ENCODE measurements around the gene TRO. TPM values are rescaled to one million over a fixed set of nuclear protein-coding genes. Genes with fewer than 3 reads are reported as not detected.

Gene TRO
- total RNA-seq, 2 experiments from 2014 or later: 5.9 to 7.9 TPM

GRCh38 chrX:54934058-54934457 lies 13.4 kb downstream of the TRO start:
- Mint-ChIP-seq H3K27me3 (no peaks in the 10 kb centered on the region), H3K4me3 (no peak overlapping the region), H3K36me3 (no peaks in the 10 kb centered on the region), H3K9me3 (no peaks in the 10 kb centered on the region), H3K4me1 (no peaks in the 10 kb centered on the region), H3K27ac (no peak overlapping the region)
- no peak for DNase-seq

DNA sequence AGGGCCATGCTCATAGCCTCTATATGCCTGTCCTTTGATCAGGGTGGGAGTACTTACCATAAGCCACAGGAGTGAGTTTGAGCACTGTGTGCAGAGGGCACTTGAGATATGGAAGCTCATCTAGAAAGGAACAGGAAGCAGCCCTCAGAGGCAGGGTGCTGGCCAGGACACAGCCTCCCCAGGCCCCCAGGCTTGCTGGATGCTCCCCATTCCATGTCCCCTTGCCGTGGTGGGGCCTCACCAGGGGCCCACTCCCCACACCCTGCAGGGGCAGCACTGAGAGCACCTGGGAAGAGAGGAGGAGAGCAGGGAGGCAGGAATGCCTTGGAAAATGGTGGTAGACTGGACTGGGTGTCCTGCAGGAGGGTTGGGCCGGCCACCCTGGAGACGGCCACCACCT lies 14.3 kb downstream of the TRO start:
- Mint-ChIP-seq H3K4me3 (no peak overlapping the region), H3K4me1 (no peaks in the 10 kb centered on the region), H3K27ac (no peak overlapping the region), H3K9me3 (no peaks in the 10 kb centered on the region), H3K36me3 (peaks cover 2% of the 10 kb centered on the region), H3K27me3 (no peaks in the 10 kb centered on the region)
- no peak for DNase-seq

GRCh38 chrX:54935306-54935705 lies 14.7 kb downstream of the TRO start:
- Mint-ChIP-seq H3K4me1 (no peaks in the 10 kb centered on the region), H3K9me3 (no peaks in the 10 kb centered on the region), H3K27me3 (no peaks in the 10 kb centered on the region), H3K4me3 (no peak overlapping the region), H3K27ac (no peak overlapping the region), H3K36me3 (peaks cover 2% of the 10 kb centered on the region)
- no peak for DNase-seq

GRCh38 chrX:54937416-54937815 lies 16.8 kb downstream of the TRO start:
- Mint-ChIP-seq H3K27ac (no peak overlapping the region), H3K4me1 (no peaks in the 10 kb centered on the region), H3K27me3 (no peaks in the 10 kb centered on the region), H3K4me3 (no peak overlapping the region), H3K36me3 (peaks cover 2% of the 10 kb centered on the region), H3K9me3 (no peaks in the 10 kb centered on the region)
- no peak for DNase-seq

GRCh38 chrX:54944816-54945215 lies 24.2 kb downstream of the TRO start:
- no peak for DNase-seq
- no peaks in the 10 kb centered on the region for H3K36me3 Mint-ChIP-seq
- no peak overlapping the region for H3K27ac Mint-ChIP-seq
- no peak overlapping the region for H3K4me3 Mint-ChIP-seq
- no peaks in the 10 kb centered on the region for H3K9me3 Mint-ChIP-seq
- H3K27me3 Mint-ChIP-seq: no peaks in the 10 kb centered on the region
- no peaks in the 10 kb centered on the region for H3K4me1 Mint-ChIP-seq

DNA sequence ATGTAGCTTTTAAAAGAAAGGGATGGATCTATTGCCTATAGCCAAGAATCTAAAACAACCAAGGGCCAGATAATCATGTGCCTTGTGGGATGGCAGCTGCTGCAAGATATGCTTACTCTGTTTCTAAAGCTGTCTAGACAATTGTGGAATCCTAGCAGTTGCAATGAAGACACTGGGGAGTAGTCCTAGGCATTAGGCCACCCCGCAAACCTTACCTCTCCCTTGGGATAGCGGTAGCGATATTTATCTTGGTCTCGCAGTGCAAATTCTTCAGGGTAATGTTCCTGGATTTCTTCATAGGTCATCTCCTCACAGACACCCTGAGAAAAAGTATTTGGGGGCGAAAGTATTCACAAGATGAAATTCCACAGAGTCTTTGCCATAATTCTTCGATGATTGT lies 24.6 kb downstream of the TRO start:
- Mint-ChIP-seq H3K9me3 (no peaks in the 10 kb centered on the region), H3K36me3 (no peaks in the 10 kb centered on the region), H3K27ac (no peak overlapping the region), H3K27me3 (no peaks in the 10 kb centered on the region), H3K4me3 (no peak overlapping the region), H3K4me1 (no peaks in the 10 kb centered on the region)
- no peak for DNase-seq

DNA sequence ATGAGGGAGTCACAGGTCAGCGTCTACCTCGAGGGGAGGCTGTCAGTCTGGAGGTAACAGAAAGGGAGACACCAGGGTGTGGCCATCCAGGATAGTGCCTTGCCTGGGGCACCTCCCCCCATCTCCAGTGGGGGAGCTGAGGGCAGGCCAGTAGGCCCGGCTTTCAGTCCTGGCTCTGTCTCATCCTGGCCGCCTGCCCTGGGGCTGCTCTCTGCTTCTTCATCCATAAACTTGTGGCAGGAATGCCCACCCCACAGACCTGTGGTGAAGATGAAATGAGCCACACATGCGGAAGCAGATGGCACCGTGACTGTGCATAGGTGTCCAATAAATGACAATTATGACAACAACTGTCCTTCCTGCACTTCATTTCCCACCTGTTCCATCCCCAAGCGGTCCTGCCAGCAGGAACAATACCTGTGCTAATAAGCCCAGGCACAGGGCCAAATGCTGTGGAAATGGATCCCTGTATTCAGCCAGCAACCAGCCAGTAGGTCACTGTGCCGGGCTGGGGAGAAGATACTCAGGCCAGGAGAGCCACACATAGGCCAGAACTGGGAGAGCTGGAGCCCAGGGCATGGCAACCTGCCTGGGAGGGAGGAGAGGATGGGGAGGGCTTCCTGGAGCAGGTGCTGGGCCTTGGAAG lies 30.2 kb downstream of the TRO start:
- no peaks in the 10 kb centered on the region for H3K4me1 Mint-ChIP-seq
- no peak overlapping the region for H3K4me3 Mint-ChIP-seq
- no peaks in the 10 kb centered on the region for H3K27me3 Mint-ChIP-seq
- H3K36me3 Mint-ChIP-seq: no peaks in the 10 kb centered on the region
- H3K27ac Mint-ChIP-seq: no peak overlapping the region
- no peak for DNase-seq
- no peaks in the 10 kb centered on the region for H3K9me3 Mint-ChIP-seq

GRCh38 chrX:54961750-54962149 lies 41.1 kb downstream of the TRO start:
- peaks cover 18% of the 10 kb centered on the region for H3K4me1 Mint-ChIP-seq
- no peak overlapping the region for H3K4me3 Mint-ChIP-seq
- H3K27ac Mint-ChIP-seq: no peak overlapping the region
- no peak for DNase-seq
- H3K27me3 Mint-ChIP-seq: no peaks in the 10 kb centered on the region
- H3K36me3 Mint-ChIP-seq: no peaks in the 10 kb centered on the region
- H3K9me3 Mint-ChIP-seq: no peaks in the 10 kb centered on the region

DNA sequence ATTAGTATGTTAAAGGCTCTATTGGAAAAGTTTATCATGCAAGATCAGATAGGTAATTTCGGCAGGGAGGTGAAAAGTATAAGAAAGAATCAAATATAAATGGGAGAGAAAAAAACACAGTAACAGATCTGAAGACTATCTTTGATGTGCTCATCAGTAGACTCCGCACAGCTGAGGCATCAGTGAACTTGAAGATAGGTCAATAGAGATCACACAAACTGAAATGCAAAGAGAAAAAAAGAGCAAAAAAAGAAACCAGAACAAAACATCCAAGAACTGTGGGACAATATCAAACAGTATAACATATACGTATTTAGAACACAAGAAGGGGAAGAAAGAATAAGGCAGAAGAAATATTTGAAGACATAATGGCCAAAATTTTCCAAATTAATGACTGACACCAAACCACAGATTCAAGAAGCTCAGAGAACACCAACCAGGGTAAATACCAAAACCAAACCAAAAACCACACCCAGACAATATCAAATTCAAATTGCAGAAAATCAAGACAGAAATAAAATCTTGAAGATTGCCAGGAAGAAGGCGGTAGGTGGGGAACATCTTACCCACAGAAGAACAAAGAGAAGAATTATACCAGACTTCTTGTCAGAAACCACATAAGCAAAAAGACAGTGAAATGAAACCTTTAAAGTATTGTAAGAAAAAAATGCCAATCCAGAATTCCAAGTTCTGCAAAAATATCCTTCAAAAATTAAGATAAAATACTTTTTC lies 44.3 kb downstream of the TRO start:
- no peak for DNase-seq
- Mint-ChIP-seq H3K36me3 (no peaks in the 10 kb centered on the region), H3K27ac (no peak overlapping the region), H3K4me1 (peaks cover 20% of the 10 kb centered on the region), H3K27me3 (no peaks in the 10 kb centered on the region), H3K9me3 (peaks cover 2% of the 10 kb centered on the region), H3K4me3 (peak overlapping the region; percentile 6)

- Mint-ChIP-seq H3K4me1 (no peaks in the 10 kb centered on the region), H3K27me3 (no peaks in the 10 kb centered on the region), H3K27ac (no peak overlapping the region), H3K4me3 (no peak overlapping the region), H3K9me3 (no peaks in the 10 kb centered on the region), H3K36me3 (no peaks in the 10 kb centered on the region)
- DNase-seq: no peak
Measured at GRCh38 chrX:54977387-54977786, 56.8 kb downstream of the TRO start.

DNA sequence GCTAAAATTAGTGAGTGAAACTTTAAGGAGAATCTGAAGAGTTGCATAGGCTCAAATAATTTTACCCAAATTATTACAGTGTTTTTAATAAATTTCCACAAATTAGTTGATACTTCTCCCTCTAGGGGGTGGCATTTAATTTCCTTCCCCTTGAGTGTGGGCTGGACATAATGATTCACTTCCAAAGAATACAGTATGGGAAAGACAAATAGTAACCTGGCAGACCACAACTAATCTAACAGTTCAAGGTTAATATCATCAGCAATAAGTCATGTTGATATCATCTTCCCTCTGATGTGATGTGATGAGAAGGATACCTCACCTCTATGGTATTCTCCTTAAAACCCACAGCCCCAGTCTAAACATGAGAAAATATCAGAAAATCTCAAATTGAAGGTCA lies 57.8 kb downstream of the TRO start:
- H3K27me3 Mint-ChIP-seq: no peaks in the 10 kb centered on the region
- H3K4me1 Mint-ChIP-seq: no peaks in the 10 kb centered on the region
- H3K4me3 Mint-ChIP-seq: no peak overlapping the region
- no peaks in the 10 kb centered on the region for H3K36me3 Mint-ChIP-seq
- H3K9me3 Mint-ChIP-seq: no peaks in the 10 kb centered on the region
- no peak overlapping the region for H3K27ac Mint-ChIP-seq
- DNase-seq: no peak

- Mint-ChIP-seq H3K4me1 (no peaks in the 10 kb centered on the region), H3K27ac (no peak overlapping the region), H3K27me3 (no peaks in the 10 kb centered on the region), H3K36me3 (peaks cover 2% of the 10 kb centered on the region), H3K4me3 (no peak overlapping the region), H3K9me3 (peaks cover 2% of the 10 kb centered on the region)
- no peak for DNase-seq
Measured at GRCh38 chrX:54979432-54979831, 58.8 kb downstream of the TRO start.

- Mint-ChIP-seq H3K4me3 (no peak overlapping the region), H3K27me3 (no peaks in the 10 kb centered on the region), H3K36me3 (peaks cover 2% of the 10 kb centered on the region), H3K27ac (no peak overlapping the region), H3K4me1 (no peaks in the 10 kb centered on the region), H3K9me3 (peaks cover 2% of the 10 kb centered on the region)
- no peak for DNase-seq
Measured at GRCh38 chrX:54980334-54980733, 59.7 kb downstream of the TRO start.

All from activated naive CD8-positive, alpha-beta T cell treated with anti-CD3 and anti-CD28 coated beads for 36 hours (primary cell).